SHP77 treated with DMSO at 0.1 percent for 48 hours (cell line): ENCODE data around the gene TTN.
A peak's percentile ranks its signal among the peaks of the same experiment; 100 is the strongest.

ENCODE experiments used
- DNase-seq: peaks from one replicate; lab custom pipeline; 2025; lab: John Stamatoyannopoulos, UW

The TTN gene

DNA sequence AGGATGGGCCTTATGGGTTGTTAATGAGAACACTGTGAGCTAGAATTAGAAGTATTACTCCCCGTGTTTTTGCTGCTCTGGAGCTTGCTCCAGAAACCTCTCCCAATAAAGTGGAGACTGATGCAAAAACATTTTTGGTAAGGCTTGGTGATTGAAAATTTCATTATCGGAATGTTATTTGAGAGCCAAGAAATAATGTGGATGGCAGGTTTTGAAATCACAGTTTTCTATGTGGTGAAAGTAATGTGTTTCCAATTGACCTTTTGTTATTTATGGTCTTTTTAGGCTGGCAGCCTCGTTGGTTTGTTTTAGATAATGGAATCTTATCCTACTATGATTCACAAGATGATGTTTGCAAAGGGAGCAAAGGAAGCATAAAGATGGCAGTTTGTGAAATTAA lies 321.9 kb downstream of the TTN start:
- DNase-seq, result no peak

DNA sequence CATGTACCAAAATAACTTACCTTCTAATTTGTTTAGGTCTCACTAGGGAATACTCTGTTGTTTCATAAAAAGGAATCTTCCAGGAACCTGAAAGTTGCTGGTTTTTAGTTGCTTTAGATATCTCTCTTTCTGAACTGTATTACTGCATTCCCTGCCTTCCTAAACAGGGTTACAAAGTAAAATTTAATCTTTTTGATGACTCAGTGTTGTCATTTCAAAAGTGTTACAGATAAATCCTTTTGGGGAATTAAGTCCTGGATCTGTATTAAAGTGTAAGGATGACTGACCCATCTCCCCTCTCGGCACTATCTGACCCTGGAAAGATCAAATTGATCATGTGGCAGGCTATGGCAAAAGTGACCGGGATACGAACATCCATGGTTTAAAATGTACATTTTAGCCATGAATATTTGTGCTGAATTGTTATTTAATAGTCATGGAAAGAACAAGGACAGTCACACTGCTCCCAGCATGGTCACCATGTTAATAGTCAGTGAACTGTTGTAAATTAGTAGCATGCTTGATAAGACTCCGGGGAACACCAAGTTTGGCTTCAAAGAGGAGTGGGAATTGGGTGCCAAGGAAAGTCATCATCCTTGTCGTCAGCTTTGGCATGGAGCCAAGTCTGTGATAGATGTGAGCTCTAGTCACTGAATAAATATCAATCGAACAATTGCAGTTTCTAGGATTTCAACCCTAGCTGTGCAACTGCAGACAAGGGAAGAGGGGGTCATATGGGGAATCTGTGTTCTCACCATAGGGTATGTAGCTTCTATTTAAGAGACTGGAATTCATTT lies 322.8 kb downstream of the TTN start:
- DNase-seq, result peak; percentile 26

DNA sequence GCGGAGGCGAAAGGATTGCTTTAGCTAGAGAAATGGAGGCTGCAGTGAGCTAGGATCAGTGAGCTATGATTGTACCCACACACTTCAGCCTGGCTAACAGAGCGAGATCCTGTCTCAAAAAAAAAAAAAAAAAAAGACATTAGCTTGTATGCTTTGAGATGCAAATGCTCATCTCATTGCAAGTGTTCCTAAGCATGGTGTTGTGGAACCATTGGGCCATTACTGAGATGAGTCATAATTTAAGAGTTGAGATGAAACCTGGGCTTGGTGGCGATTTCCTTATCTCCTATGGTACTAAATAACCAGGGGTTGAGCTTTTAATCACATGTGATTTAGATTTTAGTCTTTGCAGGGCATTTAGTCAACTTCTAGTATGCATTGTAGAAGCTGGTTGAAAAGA lies 324.8 kb downstream of the TTN start:
- no peak for DNase-seq

DNA sequence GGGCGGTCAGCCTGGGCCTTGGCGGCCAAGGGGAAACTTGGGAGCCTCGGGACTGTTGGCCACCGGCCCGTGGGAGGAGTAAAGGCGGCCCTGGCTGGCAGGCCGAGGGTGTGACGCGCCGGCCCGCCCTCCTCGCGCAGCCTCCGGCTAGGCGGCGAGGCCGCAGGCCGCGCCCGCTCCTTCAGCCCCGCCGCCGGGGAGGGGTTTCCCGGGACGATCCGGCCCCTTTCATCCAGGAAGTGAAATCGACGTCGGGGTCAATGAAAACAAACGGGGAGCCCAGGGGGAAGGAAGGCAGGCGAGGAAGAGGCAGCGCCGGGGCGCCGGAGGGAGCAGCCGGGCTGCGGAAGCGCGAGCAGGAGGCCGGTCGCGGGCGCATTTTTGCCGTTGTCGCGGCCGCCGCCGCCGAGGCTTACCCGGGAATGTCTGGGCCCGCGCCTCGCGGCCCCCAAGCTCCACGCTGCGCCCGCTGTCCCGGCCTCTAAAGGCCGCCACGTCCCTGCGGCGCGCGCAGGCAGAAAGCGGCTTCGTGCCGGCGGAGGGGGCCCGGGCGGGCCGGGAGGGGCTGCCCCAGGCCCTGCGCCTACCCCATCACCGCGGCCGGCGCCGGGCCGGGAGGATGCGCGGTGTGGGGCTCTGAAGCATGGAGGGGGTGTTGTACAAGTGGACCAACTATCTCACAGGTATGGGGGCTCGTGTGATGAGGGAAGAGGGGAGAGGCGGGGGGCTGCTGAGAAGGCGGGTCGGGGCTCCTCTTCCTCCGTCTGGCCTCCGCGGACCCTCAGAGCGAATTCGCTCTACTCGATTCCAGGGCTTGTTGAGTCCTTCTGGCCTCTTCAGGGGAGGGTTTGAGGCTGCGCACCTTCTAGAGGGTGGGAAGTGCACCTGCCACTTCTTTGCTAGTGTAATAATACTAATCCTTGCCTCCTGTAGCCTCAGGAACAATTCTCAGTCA lies 326.7 kb downstream of the TTN start, which contains the start of gene PLEKHA3:
Gene PLEKHA3 (plus strand): TSS at position 231 of the 955 bp plus-strand sequence. CDS start 413 bp downstream, at position 644.
- DNase-seq, result peak; percentile 56

DNA sequence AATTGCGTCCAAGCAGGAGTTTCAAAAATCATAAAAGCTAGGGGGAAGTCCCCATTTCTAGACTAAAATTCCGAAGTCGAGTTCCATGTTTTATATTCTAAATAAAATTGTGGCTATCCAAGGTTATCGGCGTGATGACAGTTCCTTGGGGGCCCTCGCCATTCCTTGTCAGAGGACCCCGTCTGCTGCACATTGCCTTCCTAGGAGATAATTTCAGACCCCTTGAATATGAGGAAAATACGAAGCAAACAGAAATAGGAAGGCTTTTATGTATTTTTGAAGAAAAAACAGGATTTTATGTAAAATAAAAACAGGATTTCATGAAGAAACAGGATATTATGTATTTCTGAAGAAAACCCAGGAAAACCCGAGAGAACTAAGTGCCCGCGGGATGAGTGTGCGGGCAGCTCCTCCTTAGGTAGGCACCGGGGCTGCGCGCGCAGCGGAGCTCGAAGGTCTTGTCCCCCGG lies 327.4 kb downstream of the TTN start:
- DNase-seq, result no peak

DNA sequence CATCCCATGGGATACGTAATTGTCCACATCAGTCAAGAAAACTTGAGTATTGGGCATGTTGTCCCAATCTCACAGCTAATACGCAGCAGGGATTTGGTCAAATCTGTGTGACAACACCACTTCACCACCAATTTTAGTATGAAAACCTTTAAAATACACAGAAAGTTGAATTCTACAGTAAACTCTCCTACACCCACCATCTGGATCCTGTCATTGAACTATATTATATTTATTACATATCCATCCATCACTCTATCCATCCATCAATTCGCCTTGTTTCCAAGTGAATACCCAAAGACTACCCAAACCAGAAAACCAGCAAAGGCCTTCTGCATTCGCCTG lies 328.0 kb downstream of the TTN start:
- no peak for DNase-seq

DNA sequence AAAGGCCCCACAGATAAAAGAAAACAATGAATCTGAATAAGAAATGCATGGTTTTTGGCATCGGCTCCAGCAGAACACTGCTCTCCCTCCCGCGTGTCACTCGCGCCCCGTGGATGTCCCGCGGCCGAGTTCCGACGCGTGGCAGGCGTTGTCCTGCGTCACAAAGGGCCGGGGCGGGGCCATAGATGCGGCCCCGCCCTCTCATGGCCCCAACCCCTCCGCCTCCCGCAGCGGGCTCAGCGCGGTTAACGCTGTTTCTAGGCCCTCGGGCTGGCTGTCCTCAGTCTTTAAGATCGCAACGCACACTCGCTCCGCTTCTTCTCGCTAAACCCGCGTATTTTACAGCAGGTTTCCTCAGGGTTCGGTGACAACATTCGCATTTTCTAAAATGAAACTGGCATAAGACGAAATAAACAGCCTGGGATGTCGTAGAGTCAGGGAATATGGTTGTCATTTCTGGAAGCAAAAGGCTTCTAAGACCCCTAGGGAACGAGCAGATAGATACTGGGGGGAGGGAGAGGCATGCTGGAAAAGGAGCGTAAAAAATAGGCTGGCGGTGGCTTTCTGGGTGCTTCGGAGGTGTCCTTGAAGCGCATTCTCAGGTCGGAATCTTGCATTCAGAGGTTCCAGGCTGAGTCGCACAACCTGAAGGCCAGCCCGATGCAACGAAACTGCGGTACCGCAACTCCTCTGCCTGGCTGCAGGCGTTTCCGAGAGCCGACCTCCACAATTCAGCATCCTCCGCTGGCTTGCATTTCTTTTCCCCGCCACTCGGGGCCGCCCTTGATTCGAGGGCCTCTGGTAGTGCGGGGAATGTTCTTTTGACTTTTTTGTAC lies 328.6 kb downstream of the TTN start, which contains the start of gene FKBP7:
Gene FKBP7 (minus strand): TSS at position 162 of the 836 bp plus-strand sequence. CDS start 101 bp downstream, at position 61.
- DNase-seq, result peak; percentile 32

DNA sequence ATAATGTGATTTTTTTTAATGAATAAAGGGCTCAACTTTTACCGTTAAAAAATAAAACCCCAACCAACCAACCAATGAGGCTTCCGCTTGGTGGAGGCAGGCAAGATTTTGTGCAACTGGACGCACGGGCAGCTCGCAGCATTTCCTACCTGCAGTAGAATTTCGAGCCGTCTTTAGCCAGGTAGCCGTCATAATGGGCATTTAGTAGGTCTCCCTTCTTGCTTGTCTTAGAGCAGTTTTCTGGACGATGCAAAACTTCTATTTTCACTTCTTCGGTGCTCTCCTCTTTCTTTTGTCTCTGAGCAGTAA lies 329.1 kb downstream of the TTN start:
- DNase-seq, result no peak

DNA sequence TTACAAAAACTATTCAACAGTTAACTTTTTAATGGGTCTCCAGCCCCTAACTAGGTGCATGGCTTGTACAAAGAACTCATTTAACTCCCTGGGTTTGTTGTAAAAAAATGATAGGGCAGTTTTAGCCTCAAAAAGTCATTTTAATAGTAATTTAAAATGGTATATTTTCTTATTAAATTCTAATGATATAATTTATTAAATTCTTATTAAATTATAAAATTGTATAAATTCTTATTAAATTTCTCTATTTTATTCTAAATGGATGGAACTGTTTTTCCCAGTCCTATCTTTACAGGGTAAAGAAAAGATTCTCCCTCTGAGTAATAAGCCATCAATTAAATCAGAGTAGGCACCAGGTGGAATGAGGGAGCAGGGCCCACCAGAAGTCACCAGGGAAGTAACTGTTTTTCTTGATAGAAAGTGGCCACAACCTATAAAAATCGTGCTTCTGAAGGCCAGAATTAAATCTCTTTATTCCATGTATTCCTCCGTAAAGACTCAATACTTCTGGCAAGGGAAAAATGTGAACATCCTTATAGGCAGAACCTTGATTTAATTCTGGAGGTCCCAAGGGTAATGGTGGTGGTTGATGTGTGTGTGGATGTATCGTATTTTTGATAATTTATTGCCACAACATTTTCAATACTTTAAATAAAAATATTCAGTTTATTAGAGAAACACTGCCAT lies 329.6 kb downstream of the TTN start:
- DNase-seq, result no peak

DNA sequence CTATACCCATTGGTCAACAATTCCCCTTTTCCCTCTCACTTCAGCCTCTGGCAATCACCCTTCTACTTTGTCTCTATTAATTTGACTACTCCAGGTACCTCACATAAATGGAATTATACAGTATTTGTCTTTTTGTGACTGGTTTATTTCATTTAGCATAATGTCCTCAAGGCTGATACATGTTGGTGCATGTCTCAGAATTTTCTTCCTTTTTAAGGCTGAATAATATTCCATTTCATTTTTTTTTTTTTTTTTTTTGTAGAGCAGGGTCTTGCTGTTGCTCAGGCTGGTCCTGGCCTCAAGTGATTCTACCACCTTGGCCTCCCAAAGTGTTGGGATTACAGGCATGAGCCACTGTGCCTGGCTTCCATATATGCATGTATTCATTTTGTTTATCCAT lies 330.7 kb downstream of the TTN start:
- no peak for DNase-seq
